HG02885 (cell line): ENCODE measurements around the gene SLC16A5.

ENCODE experiments used
- ATAC-seq: cut with Tn5 transposase; IDR thresholded peaks from one replicate; pipeline ENCODE4 v1.9.1; 2021; ENCODE audit warnings: mild to moderate bottlenecking; ENCODE audit not compliant: unreplicated experiment, poor library complexity

SLC16A5 gene

DNA sequence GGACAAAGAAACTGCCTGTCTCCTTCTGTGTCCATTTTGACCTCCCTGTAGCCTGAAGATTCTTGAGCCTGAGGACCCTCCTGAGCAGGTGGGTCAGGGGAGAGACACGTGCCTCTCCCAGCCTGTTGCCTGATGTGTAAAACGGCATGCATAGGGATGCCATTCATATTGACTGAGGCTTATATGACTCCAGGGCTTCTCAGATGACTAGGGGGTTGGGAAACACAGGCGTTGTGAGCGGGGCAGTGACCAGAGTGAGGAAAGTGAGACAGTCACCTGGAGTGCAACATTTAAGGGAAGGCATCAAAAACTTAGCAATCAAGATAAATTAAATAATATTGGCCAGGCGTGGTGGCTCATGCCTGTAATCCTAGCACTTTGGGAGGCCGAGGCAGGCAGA lies 5.1 kb upstream of the SLC16A5 start:
- ATAC-seq = no peak

DNA sequence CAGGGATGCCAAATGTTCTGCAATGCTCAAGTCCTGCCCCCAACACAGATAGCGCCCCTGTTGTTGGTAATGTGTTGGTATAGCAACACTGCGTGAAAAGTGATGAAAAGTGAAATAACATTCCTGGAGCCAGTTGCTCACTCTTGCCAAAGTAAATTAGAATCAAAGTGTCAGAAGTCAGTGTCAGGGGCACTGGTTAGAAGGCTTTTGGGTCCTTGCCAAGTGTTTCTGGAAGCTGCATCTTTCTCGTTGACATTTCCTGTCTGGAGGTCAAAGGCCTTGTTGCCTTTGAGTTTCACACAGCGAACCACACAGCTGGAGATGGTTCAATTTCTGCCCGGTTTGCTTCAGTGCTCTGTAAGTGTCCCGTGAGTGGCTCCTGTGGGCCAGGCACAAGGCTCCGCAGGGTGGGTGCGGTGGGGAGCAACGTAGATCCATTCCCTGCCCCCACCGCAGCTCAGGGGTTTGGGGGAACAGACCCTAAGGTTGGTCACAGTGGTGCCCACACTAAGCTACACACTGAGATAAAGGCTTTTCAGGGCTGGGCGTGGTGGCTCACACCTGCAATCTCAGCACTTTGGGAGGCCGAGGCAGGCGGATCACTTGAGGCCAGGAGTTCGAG lies 3.6 kb upstream of the SLC16A5 start:
- no peak for ATAC-seq

DNA sequence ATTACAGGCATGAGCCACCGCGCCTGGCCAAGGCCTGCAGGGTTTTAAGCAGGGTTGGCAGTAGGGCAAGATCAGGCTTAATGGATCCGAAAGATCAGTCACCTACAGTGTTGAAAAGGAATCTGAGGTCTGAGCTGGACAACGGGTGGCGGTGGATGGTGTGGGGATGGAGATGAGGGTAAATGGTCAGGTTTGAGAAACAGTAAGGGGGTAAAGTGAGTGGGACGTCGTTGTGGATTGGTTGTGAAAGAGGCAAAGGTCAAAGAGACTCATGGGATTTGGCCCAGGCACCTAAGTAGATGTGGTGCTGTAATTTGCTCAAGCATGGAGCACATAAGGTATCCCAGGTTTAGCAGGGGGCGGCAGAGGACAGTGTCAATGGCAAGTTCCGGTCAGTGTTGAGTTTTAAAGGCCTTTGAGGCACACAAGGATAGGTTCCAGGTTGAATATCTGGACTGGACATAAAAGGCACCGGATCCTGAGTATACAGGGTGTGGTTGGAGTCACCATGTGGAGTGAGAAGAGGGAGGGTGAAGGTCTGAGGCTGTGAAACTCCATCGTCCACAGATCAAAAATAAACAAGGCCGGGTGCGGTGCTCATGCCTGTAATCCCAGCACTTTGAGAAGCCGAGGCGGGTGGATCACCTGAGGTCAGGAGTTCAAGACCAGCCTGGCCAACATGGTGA lies 1.1 kb upstream of the SLC16A5 start:
- ATAC-seq = no peak

DNA sequence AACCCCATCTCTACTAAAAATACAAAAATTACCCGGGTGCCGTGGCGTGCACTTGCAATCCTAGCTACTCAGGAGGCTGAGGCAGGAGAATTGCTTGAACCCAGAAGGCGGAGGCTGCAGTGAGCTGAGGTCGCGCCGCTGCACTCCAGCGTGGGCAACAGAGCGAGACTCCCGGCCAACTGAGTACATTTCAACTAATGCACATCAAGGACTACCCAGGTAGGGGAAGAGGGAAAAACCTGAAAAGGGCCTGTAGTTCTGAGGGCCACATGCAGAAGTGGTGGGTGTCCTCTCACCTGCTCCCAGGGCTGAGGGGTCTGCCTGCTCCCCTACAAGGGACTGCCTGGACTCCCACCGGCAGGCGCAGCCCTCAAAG lies 584 bp upstream of the SLC16A5 start:
- ATAC-seq = no peak

DNA sequence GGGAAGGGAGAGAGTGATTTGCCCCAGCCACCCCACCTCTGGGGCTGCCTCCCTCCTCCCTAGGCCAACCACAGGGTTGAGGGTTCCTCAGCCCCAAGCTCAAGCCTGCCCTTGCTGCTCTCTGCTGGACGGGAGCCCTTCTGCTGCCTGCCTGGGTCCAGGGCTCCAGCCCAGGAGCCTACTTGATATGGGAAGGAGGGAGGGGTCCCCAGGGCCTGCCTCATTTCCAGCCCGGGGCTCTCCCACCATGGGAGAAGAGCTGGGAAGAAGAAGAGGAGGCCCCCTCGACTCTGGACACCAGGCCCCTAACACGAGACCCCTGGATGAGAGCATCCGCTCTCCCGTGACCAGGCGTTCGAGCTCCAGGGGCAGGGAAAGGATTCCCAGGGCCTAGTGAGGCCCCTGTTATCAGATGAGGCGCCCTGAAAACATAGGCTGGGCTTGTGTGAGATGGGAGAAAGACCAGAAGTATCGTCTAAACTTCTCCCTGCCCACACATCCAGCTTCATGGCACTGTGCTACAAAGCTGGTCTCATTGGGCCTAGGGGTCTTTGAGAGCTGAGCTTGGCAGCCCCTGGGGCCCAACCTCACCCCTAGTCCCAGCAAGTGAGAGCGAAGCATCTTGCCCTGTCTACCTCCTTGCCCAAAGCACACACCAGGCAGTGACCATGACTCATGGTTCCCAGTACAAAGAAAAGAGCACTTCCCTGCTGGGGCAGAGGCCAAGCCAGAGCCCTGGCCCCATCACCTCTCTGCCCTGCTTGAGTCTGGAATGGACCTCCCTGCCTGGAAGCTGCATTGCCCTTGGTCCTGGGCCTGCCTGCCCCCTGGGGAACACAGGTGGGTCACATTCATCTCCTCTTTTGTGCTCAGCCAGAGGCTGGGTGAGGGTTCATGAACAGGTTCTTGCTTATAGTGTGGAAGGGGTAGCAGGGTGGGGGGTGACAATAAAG lies 987 bp downstream of the SLC16A5 start:
- no peak for ATAC-seq

DNA sequence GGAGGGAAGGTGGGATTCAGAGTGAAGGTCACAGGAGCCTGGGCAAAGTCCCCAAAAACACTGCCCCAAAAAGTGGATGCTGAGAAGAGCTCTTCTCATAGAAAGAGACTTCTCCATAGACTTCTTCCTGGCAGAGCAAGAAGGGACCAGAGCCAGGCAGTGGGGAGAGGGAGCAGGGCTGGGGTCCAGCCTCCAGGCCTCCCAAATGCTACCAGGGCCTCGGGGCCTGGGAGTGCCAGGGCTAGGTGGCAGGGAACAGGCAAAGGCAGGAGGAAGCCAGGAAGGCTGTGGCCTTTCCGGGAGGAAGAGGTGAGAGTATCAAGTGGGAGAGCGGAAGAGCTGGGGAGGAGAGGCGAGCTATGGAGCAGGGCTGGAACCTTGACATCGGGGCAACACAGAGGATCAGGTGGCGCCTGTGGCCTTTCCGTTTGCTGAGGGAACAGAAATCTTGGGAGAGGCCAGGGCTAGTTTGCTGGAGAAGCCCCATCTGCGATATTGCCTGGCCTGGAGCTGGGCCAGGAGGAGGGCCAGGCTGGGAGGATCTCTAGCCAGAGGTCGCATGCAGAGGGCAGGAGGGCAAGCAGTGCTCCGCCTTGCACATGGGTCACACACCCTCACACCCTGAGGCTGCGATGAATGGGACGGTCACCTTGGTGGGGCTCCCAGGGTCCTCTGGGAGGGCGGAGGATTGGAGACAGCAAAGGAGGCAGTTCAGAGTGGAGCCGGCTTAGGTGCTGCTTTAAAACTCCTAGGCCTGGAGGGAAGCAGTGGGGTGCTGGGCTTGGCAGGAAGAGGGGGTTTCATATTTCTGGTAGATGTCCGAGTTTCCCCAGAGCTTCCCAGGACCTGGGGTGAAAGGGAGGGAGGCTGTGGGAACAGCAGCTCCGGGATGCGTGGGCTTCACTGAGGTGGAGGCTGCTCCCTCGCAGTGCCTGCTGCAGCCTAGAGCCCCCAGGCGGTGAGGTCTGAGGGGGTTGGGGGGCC lies 3.4 kb downstream of the SLC16A5 start:
- ATAC-seq = no peak

DNA sequence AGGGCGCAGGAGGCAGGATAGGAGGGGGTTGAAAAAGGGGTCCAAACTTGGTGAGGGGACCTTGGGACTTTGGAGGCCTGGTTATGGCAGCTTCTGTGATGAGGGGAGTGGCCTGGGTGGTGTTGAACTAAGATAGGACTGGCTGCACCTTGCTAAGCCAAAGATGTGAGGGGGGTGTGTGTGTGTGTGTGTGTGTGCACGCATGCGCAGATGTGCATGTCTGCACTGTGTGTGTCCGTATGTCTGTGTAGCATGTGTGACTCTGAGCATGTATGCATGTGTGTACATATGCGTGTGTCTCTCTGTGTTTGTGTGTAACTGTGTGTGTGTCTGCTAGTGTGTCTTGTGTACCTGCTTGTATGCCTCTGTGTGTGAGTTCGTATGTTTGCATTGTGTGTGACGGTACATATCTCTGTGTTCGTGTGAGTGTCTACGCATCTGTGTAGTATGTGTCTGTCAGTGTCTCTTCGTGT lies 4.1 kb downstream of the SLC16A5 start:
- no peak for ATAC-seq

DNA sequence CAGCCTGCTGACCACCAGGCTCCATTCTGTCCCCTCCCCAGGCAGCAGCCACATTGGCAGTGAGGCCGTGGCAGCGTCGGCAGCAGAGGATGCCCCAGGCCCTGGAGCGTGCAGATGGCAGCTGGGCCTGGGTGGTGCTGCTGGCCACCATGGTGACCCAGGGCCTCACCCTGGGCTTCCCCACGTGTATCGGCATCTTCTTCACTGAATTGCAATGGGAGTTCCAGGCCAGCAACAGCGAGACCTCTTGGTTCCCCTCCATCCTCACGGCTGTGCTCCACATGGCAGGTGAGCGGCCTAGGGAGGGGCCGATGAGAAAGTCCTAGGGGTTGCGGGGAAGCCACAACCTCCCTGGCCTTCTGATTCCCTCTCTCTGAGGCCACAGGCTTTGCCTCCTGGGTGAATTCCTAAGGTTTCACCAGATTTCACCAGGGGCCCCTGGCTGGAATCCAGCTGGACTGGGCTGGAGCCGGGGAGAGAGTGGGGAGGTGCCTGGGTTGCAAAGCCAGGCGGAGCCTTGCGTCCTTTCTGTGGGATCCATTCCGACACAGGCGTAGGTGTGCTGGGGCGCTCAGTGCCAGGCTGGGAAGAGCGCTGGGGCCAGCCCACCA lies 5.9 kb downstream of the SLC16A5 start:
- no peak for ATAC-seq

DNA sequence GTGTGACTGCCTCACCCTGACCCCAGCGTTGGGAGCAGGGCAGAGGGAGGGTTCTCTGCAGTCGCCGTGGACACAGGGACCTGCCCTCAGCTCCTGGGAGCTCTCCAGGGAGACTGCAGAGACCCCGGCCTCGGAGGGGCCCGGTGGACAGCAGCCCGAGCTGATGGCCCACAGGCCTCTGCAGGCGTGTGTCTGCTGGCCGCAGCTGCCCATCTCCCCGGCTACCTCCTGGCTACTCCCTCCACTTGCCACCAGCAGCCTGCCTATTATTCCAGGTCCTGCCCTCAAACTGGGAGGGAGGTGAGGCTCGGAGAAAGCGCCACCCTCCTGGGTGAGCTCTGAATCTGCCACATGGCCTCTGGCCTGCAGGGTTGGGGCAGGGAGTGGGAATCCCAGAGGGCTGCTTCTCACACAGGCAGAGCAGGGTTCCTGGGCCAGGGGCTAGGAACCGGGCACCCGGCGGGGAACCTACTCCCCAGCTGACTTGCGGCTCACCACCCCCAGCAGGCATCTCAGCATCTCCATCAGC lies 7.2 kb downstream of the SLC16A5 start:
- ATAC-seq = no peak

DNA sequence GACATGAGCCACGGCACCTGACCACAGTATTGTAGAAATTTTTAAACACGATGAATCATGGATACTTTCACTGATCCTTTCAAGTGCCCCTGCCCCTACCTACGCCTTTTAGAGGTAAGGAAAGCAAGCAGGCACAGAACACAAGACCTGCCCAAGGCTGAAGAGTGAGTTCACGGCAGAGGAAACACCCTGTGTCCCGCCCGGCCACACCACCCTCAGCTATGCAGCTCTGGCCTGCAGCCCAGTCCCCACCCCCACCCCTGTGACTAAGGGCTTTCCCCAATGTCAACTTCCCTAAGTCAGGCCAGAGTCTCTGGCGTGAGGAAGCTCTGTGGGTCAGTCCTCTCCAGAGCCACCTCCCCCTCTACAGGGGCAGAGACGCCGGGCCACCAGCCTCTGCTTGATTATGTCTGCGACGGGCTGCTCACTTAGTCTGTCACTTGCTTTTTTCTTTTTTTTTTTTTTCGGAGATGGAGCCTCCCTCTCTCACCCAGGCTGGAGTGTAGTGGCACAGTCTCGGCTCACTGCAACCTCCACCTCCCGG lies 8.4 kb downstream of the SLC16A5 start:
- no peak for ATAC-seq

DNA sequence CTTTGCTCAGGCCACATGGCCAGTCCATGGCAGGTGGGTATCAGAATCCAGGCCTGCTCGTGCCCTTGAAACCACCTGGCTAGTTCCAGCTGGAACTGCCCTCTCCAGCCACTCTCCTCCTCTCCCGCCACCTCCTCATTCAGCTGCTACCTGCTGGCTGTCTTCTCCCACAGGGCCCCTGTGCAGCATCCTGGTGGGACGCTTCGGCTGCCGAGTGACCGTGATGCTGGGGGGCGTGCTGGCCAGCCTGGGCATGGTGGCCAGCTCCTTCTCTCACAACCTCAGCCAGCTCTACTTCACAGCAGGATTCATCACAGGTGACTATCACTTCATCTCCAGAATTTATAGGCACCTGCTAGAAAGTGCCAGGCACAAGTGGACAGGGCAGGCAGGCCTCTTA lies 10.1 kb downstream of the SLC16A5 start:
- ATAC-seq = no peak

DNA sequence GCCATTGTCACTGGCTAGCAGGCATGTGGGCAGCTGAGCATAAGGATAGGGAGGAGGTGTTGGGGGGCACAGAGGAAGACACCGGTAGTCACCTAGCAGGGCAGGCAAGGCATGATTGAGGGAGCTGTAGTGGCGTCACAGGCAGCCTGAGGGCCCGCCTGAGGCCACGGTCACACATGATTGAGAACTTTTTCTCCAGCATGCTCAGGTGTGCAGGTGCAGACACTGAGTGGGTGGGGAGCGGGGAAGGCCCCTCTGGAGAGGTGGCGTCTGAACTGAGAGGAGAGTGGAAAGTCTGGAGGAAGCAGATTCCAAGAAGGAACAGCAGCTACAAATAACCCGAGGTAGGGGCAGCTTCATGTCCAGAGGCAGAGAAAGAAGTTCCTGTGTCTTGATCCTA lies 11.1 kb downstream of the SLC16A5 start:
- ATAC-seq = no peak

DNA sequence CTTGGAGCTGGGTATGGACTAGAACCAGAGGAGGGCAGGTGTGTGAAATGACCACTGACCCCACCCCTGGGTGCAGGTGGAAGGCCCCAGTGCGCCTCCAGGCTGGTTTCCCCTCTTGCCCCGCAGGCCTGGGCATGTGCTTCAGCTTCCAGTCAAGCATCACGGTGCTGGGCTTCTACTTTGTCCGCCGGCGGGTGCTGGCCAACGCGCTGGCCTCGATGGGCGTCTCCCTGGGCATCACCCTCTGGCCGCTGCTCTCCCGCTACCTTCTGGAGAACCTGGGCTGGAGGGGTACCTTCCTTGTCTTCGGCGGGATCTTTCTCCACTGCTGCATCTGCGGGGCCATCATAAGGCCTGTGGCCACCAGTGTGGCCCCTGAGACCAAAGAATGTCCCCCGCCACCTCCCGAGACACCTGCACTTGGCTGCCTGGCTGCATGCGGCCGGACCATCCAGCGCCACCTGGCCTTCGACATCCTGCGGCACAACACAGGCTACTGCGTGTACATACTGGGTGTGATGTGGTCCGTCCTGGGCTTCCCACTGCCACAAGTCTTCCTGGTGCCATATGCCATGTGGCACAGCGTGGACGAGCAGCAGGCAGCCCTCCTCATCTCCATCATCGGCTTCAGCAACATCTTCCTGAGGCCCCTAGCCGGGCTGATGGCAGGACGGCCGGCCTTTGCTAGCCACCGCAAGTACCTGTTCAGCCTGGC lies 12.3 kb downstream of the SLC16A5 start:
- no peak for ATAC-seq

DNA sequence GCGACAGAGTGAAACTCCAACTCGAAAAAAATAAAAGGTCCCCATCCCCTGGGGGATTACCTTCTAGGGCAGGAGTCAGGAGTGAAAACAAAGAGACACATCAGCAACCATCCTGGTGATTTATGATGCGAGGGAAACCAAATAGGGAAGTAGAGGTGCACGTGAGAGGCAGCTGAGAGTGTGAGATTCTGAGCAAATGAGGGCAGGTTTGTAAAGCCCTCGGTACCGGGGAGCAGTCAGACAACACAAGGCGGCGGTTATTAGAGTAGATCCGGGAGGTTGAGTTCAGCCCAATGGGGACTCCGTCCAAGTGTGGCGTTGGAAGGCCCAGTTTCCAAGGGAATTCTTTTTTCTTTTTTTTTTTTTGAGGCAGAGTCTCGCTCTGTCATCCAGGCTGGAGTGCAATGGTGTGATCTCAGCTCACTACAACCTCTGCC lies 14.6 kb downstream of the SLC16A5 start:
- ATAC-seq = no peak

DNA sequence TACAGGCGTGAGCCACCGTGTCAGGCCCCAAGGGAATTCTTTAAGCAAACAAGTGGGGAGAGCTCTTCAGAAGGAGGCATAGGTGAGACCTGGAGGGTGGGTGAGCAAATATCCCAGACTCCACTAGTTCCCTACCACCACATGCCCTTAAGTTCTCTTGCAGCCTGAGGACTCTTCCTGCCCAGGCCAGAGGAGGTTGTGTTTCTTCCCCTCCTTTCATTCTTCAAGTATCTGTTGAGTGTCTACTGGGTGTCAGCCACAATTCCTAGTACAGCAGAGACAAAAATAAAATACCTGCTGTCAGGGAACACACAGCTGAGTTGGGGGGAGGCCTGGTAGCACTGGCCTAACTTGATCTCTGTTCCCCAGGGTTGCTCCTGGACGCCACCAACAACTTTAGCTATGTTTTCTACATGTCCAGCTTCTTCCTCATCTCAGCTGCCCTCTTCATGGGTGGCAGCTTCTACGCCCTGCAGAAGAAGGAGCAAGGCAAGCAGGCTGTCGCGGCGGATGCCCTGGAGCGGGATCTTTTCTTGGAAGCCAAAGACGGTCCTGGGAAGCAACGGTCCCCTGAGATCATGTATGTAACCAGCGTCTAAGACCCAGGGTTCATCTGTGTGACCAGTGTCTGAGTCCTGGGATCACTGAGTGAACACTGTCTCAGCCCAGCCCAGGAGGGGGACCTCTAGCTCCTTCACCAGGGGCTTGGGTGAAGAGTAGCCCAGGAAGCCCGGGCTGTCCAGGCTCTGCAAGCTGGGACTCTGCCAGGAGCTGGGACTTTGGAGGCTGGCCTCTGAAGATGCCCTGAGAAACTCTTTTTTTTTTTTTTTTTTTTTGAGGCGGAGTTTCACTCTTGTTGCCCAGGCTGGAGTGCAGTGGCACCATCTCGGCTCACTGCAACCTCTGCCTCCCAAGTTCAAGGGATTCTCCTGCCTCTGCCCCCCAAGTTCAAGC lies 16.1 kb downstream of the SLC16A5 start:
- no peak for ATAC-seq

DNA sequence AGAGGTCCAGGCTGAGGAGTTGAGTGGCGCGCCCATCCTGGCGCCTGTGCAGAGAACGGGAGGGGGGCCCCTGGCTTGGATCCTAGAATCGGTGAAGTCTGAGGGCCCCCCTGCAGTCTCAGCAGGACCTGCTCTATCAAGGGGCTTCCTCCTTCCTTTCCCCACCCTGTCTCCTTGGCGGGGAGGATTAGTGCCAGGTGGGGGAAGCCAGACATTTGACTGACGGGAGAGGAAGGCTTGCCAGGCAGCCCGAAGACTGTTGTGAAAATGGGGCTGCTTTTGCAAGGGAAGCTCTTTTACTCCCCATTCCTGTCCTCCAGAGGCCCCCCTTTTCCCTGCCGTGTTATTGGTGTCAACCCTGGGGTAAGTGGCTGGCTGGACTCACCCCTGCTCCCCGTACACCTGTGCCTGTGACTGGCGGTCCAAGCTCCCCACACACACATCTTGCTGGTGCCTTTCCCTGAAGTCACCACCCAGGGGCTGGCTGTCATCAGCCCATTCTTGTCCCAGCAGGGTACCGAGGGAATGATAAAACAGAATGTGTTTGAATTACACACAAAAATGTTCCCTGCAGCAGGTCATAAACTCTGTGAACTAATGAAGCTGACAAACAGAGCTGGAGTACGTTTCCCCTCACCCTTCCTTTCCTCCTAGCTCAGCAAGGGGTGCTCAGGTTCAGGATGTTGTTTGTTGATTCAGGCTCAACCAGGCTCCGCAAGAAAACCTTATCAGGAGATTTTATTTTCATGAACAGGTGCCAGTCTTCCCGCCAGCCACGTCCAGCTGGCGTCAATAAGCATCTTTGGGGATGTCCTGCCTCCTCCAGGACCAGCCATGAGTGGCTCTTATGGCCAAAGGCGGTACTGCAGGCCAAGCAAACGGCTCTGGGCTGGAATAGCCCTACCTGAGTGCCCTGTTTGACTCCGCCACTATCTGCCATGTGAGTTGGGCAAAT lies 17.6 kb downstream of the SLC16A5 start:
- no peak for ATAC-seq
